Activated CD4-positive, alpha-beta memory T cell treated with anti-CD3 and anti-CD28 coated beads for 36 hours (primary cell): Measurements from ENCODE around the gene TRIM13. TPM values are rescaled to one million over a fixed set of nuclear protein-coding genes. Genes with fewer than 3 reads are reported as not detected.

Source experiments
- CTCF ChIA-PET: fragments of 350-600 bp; sonication (Branson Sonifier 250); formaldehyde crosslinking; loops from one replicate; lab custom pipeline; 2021; ENCODE audit warnings: antibody characterized with exemption, inconsistent platforms; lab: Charles Lee
- POLR2A ChIA-PET: fragments of 350-600 bp; sonication (Branson Sonifier 250); formaldehyde crosslinking; loops from one replicate; lab custom pipeline; 2021; ENCODE audit warnings: antibody characterized with exemption; lab: Charles Lee
- DNase-seq: peaks from one replicate; pipeline ENCODE4 v3.0.0-alpha.2; 2020
- H3K27ac Mint-ChIP-seq: one replicate; pipeline ENCODE4 v1.8.0; 2021; ENCODE audit warnings: mixed read lengths
- H3K27me3 Mint-ChIP-seq: one replicate; pipeline ENCODE4 v1.8.0; 2021; ENCODE audit warnings: mixed read lengths
- H3K36me3 Mint-ChIP-seq: one replicate; pipeline ENCODE4 v1.8.0; 2021; ENCODE audit warnings: mixed read lengths
- H3K4me1 Mint-ChIP-seq: one replicate; pipeline ENCODE4 v1.8.0; 2021; ENCODE audit warnings: low read depth, mixed read lengths
- H3K4me3 Mint-ChIP-seq: one replicate; pipeline ENCODE4 v1.8.0; 2021; ENCODE audit warnings: mild to moderate bottlenecking, mixed read lengths
- H3K9me3 Mint-ChIP-seq: one replicate; pipeline ENCODE4 v1.8.0; 2021; ENCODE audit warnings: mixed read lengths
- intact Hi-C: fragments of 100-400 bp; cut with micrococcal nuclease; formaldehyde crosslinking; loops from one replicate; pipeline ENCODE4 v1.15.1; 2023
- total RNA-seq, 2 experiments: library from RNA; stranded (reverse); gene quantifications; one replicate each; pipeline ENCODE4 v1.2.3, GENCODE V29; 2021

Gene TRIM13
- total RNA-seq, 2 experiments from 2014 or later, result 9.8 to 11.6 TPM

GRCh38 chr13:49998714-49999624 is 2.1 kb downstream of the TRIM13 start:
- H3K36me3 Mint-ChIP-seq, result peaks cover 25% of the 10 kb centered on the region
- ChIA-PET POLR2A (interaction anchor here (2.3 to 2.7 kb wide), 2 partner anchors 76 to 82 kb away, joined by 7 to 38 read pairs; no protein-coding TSS in a partner anchor), CTCF (interaction anchor here (1.3 to 3.9 kb wide), 9 partner anchors 16 to 916 kb away, joined by 3 to 51 read pairs (median 12); partner anchors contain the start of genes KCNRG and SPRYD7)
- H3K9me3 Mint-ChIP-seq, result no peaks in the 10 kb centered on the region
- no peak overlapping the region for H3K27ac Mint-ChIP-seq
- no peak for DNase-seq
- H3K4me1 Mint-ChIP-seq, result peaks cover 51% of the 10 kb centered on the region
- no peaks in the 10 kb centered on the region for H3K27me3 Mint-ChIP-seq
- intact Hi-C loops, result loop anchor here (5.0 kb wide), 3 partner anchors 238 to 1073 kb away; no protein-coding TSS in a partner anchor
- peak overlapping the region; percentile 81 for H3K4me3 Mint-ChIP-seq

DNA sequence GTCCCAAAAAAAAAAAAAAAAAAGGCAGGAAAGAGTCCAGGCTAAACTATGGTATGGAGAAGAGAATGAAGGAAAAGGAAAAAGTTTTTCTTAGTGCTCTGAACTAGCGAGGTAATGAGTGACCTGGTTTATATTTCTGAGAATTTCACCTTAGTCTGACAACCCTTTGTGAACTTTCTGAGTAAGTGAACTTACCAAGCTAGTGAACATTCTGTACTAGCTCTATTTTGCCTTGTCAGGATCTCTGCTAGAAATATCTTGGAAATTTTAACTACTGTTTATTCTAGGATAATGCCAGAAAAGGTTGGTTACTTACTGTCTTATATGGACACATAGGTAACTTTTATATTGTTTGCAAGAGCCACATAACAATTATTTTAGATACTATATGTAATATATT is 4.4 kb downstream of the TRIM13 start:
- Mint-ChIP-seq H3K9me3 (no peaks in the 10 kb centered on the region), H3K27me3 (no peaks in the 10 kb centered on the region), H3K4me3 (no peak overlapping the region), H3K36me3 (peaks cover 34% of the 10 kb centered on the region), H3K27ac (no peak overlapping the region), H3K4me1 (peaks cover 55% of the 10 kb centered on the region)
- intact Hi-C loops, result no loop called here
- no peak for DNase-seq
- CTCF ChIA-PET, result interaction anchor here (1.3 kb wide), 1 partner anchor 80 kb away, joined by 3 read pairs; no protein-coding TSS in a partner anchor
- POLR2A ChIA-PET, result no interaction called here

DNA sequence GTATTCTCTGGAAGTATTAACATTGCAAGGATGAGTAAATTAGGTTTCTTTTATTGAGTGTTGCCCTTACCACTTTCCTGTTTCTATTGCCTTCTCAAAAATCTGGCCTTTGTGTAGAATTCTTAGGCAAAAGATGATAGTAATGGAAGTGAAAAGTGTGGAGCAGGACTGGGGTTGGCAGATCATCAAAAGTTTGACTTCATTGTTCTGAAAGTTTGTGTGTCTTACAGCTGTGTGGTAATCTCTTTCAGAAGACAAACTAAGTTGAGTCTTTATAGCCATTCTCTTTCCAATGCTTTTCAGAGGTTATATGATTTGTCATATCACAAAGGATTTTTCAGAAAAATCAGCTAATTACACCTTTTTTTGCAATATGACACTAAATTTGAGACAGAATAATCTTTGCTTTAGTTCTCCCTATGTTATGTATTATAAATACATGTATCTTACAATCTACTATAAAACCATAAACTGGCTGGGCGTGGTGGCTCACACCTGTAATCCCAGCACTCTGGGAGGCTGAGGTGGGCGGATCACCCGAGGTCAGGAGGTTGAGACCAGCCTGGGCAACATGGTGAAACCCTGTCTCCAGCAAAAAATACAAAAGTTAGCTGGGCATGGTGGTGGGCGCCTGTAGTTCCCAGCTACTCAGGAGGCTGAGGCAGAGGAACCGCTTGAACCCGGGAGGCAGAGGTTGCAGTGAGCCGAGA is 9.7 kb downstream of the TRIM13 start:
- intact Hi-C loops, result no loop called here
- Mint-ChIP-seq H3K36me3 (peaks cover 35% of the 10 kb centered on the region), H3K9me3 (no peaks in the 10 kb centered on the region), H3K4me3 (no peak overlapping the region), H3K27ac (peak overlapping the region; percentile 44), H3K27me3 (no peaks in the 10 kb centered on the region), H3K4me1 (peaks cover 32% of the 10 kb centered on the region)
- ChIA-PET CTCF (interaction anchor here (2.2 kb wide), 1 partner anchor 10 kb away, joined by 13 read pairs; the partner anchor contains the start of gene TRIM13), POLR2A (interaction anchor here (1.5 kb wide), 1 partner anchor 9 kb away, joined by 4 read pairs; no protein-coding TSS in a partner anchor)
- no peak for DNase-seq

DNA sequence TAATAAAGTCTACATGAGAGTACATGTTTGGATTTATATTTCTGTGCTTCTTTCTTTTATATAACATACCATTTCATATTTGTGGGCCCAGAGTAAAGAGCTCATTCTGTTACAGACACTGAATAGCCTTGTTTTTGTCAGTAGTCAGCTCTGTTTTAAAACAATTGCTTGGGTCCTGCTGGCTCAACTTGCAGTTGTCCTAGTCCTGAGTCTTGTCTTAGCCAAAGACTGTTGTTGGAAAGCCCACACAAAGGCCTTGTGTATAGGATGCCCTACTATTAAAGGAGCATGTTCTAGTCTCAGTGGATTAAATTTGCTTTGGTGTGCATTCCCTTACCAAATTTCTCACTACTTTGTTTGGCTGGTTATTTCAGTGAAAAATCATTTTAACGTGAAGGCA is 14.6 kb downstream of the TRIM13 start:
- H3K36me3 Mint-ChIP-seq, result peaks cover 51% of the 10 kb centered on the region
- no peaks in the 10 kb centered on the region for H3K27me3 Mint-ChIP-seq
- ChIA-PET CTCF (interaction anchor here (1.1 kb wide), 1 partner anchor 14 kb away, joined by 5 read pairs; the partner anchor contains the start of gene TRIM13), POLR2A (no interaction called here)
- no peaks in the 10 kb centered on the region for H3K9me3 Mint-ChIP-seq
- no peak overlapping the region for H3K4me3 Mint-ChIP-seq
- DNase-seq, result no peak
- peaks cover 25% of the 10 kb centered on the region for H3K4me1 Mint-ChIP-seq
- intact Hi-C loops, result no loop called here
- H3K27ac Mint-ChIP-seq, result no peak overlapping the region

DNA sequence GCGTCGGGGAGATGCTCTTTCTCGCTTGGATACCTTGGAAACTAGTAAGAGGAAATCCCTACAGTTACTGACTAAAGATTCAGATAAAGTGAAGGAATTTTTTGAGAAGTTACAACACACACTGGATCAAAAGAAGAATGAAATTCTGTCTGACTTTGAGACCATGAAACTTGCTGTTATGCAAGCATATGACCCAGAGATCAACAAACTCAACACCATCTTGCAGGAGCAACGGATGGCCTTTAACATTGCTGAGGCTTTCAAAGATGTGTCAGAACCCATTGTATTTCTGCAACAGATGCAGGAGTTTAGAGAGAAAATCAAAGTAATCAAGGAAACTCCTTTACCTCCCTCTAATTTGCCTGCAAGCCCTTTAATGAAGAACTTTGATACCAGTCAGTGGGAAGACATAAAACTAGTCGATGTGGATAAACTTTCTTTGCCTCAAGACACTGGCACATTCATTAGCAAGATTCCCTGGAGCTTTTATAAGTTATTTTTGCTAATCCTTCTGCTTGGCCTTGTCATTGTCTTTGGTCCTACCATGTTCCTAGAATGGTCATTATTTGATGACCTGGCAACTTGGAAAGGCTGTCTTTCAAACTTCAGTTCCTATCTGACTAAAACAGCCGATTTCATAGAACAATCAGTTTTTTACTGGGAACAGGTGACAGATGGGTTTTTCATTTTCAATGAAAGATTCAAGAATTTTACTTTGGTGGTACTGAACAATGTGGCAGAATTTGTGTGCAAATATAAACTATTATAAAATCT is 15.7 kb downstream of the TRIM13 start:
- Mint-ChIP-seq H3K9me3 (no peaks in the 10 kb centered on the region), H3K27me3 (no peaks in the 10 kb centered on the region), H3K36me3 (peaks cover 51% of the 10 kb centered on the region), H3K4me3 (no peak overlapping the region), H3K27ac (no peak overlapping the region), H3K4me1 (peaks cover 25% of the 10 kb centered on the region)
- no peak for DNase-seq
- ChIA-PET POLR2A (no interaction called here), CTCF (interaction anchor here (0.6 to 1.1 kb wide), 2 partner anchors 16 to 250 kb away, joined by 3 to 5 read pairs; partner anchors contain the start of gene TRIM13)
- intact Hi-C loops, result no loop called here

DNA sequence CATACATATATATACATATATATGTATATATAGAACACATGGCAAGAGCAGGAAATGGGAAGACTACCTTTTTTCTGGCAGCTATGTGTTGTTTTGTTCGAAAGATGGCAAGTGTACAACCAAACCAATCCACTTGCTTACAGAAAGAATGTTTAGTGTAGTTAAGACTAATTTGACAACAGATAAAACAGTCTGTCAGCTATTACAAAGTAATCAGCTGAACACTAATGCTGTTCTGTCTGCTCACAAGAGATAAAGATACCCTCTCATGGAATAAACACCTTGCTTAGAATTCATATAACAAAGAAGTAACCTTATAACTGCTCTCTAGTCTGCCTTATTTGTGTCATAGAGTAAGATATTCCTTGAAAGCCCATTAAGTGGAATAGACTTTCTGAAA is 17.5 kb downstream of the TRIM13 start:
- CTCF ChIA-PET, result interaction anchor here (0.6 to 1.7 kb wide), 2 partner anchors 17 to 799 kb away, joined by 3 to 11 read pairs; partner anchors contain the start of gene TRIM13
- H3K27ac Mint-ChIP-seq, result no peak overlapping the region
- H3K4me3 Mint-ChIP-seq, result no peak overlapping the region
- H3K27me3 Mint-ChIP-seq, result no peaks in the 10 kb centered on the region
- POLR2A ChIA-PET, result no interaction called here
- H3K9me3 Mint-ChIP-seq, result no peaks in the 10 kb centered on the region
- no peak for DNase-seq
- intact Hi-C loops, result no loop called here
- H3K36me3 Mint-ChIP-seq, result peaks cover 54% of the 10 kb centered on the region
- H3K4me1 Mint-ChIP-seq, result peaks cover 34% of the 10 kb centered on the region

GRCh38 chr13:50015258-50015657 is 18.4 kb downstream of the TRIM13 start, which contains the start of gene KCNRG:
TSS of gene KCNRG (plus strand) at chr13:50015444. CDS start at chr13:50015494, 50 bp downstream.
- no peak within 1 kb of the TSS for H3K4me3 Mint-ChIP-seq
- DNase-seq, result no peak
- POLR2A ChIA-PET, result no interaction called here
- H3K4me1 Mint-ChIP-seq, result peaks cover 33% of the 10 kb centered on the region
- CTCF ChIA-PET, result interaction anchor here (1.7 kb wide), 1 partner anchor 18 kb away, joined by 11 read pairs; the partner anchor contains the start of gene TRIM13
- H3K27ac Mint-ChIP-seq, result no peak within 1 kb of the TSS
- peaks cover 57% of the 10 kb centered on the region for H3K36me3 Mint-ChIP-seq
- no peaks in the 10 kb centered on the region for H3K27me3 Mint-ChIP-seq
- intact Hi-C loops, result no loop called here
- H3K9me3 Mint-ChIP-seq, result no peaks in the 10 kb centered on the region

- Mint-ChIP-seq H3K27ac (no peak overlapping the region), H3K9me3 (no peaks in the 10 kb centered on the region), H3K36me3 (peaks cover 56% of the 10 kb centered on the region)
Observed at GRCh38 chr13:50015750-50016149, 18.9 kb downstream of the TRIM13 start.

GRCh38 chr13:50016444-50016843 is 19.6 kb downstream of the TRIM13 start:
- Mint-ChIP-seq H3K27ac (no peak overlapping the region), H3K4me1 (peaks cover 24% of the 10 kb centered on the region), H3K36me3 (peaks cover 49% of the 10 kb centered on the region), H3K4me3 (no peak overlapping the region), H3K27me3 (no peaks in the 10 kb centered on the region), H3K9me3 (no peaks in the 10 kb centered on the region)
- no peak for DNase-seq
- intact Hi-C loops, result no loop called here
- CTCF ChIA-PET, result interaction anchor here (2.2 kb wide), 1 partner anchor 19 kb away, joined by 9 read pairs; the partner anchor contains the start of gene TRIM13
- POLR2A ChIA-PET, result no interaction called here

More at GRCh38 chr13:50015750-50016149, 18.9 kb downstream of the TRIM13 start:
- ChIA-PET CTCF (no interaction called here), POLR2A (no interaction called here)
- DNase-seq, result no peak
- no peak overlapping the region for H3K4me3 Mint-ChIP-seq
- H3K27me3 Mint-ChIP-seq, result no peaks in the 10 kb centered on the region
- peaks cover 31% of the 10 kb centered on the region for H3K4me1 Mint-ChIP-seq
- intact Hi-C loops, result no loop called here

- ChIA-PET CTCF (interaction anchor here (0.7 to 2.2 kb wide), 3 partner anchors 9 to 21 kb away, joined by 3 to 9 read pairs (median 3); partner anchors contain the start of gene TRIM13), POLR2A (interaction anchor here (0.7 to 0.8 kb wide), 2 partner anchors 21 to 824 kb away, joined by 3 read pairs; partner anchors contain the start of gene TRIM13)
- Mint-ChIP-seq H3K36me3 (peaks cover 37% of the 10 kb centered on the region), H3K4me1 (peaks cover 24% of the 10 kb centered on the region), H3K4me3 (no peak overlapping the region), H3K27ac (peak overlapping the region; percentile 11), H3K27me3 (no peaks in the 10 kb centered on the region), H3K9me3 (no peaks in the 10 kb centered on the region)
- intact Hi-C loops, result no loop called here
- no peak for DNase-seq
Observed at GRCh38 chr13:50017819-50018218, 21.0 kb downstream of the TRIM13 start.

- peaks cover 28% of the 10 kb centered on the region for H3K36me3 Mint-ChIP-seq
- CTCF ChIA-PET, result interaction anchor here (0.7 kb wide), 1 partner anchor 345 kb away, joined by 3 read pairs; no protein-coding TSS in a partner anchor
- no peaks in the 10 kb centered on the region for H3K9me3 Mint-ChIP-seq
- POLR2A ChIA-PET, result interaction anchor here (0.7 kb wide), 1 partner anchor 1849 kb away, joined by 3 read pairs; no protein-coding TSS in a partner anchor
- no peak overlapping the region for H3K4me3 Mint-ChIP-seq
- peaks cover 2% of the 10 kb centered on the region for H3K4me1 Mint-ChIP-seq
- no peaks in the 10 kb centered on the region for H3K27me3 Mint-ChIP-seq
- no peak for DNase-seq
- H3K27ac Mint-ChIP-seq, result no peak overlapping the region
- intact Hi-C loops, result no loop called here
Observed at GRCh38 chr13:50025436-50025835, 28.6 kb downstream of the TRIM13 start.
